Neural crest cell (in vitro differentiated cells): ENCODE measurements around the gene ARID4A. TPM values are rescaled to one million over a fixed set of nuclear protein-coding genes. Genes with fewer than 3 reads are reported as not detected.

ENCODE experiments used
- DNase-seq: peaks from one replicate; pipeline ENCODE4 v3.0.0; 2021; ENCODE audit warnings: low read depth, mixed read lengths, low spot score
- H3K27ac Mint-ChIP-seq: one replicate; pipeline ENCODE4 v1.8.0; 2021; ENCODE audit warnings: mild to moderate bottlenecking, mixed read lengths; ENCODE audit not compliant: unreplicated experiment
- H3K27me3 Mint-ChIP-seq: 2 replicates; pipeline ENCODE4 v1.8.0; 2021; ENCODE audit warnings: low read depth, mild to moderate bottlenecking, mixed read lengths
- H3K36me3 Mint-ChIP-seq: 2 replicates; pipeline ENCODE4 v1.8.0; 2021; ENCODE audit warnings: low read depth, mild to moderate bottlenecking, mixed read lengths
- H3K4me1 Mint-ChIP-seq: 2 replicates; pipeline ENCODE4 v1.8.0; 2021; ENCODE audit warnings: mixed read lengths
- H3K4me3 Mint-ChIP-seq: one replicate; pipeline ENCODE4 v1.8.0; 2021; ENCODE audit warnings: mild to moderate bottlenecking, mixed read lengths
- H3K9me3 Mint-ChIP-seq: 2 replicates; pipeline ENCODE4 v1.8.0; 2021; ENCODE audit warnings: mixed read lengths
- total RNA-seq: library from RNA; stranded (reverse); gene quantifications from 2 replicates; pipeline ENCODE4 v1.2.1, GENCODE V29; 2021
- TF ChIP-seq, protein P1 (sequence below): fragments of 200-600 bp; sonication (generic); conservative IDR thresholded peaks from 2 replicates; pipeline ENCODE4 v1.5.0; 2021; ENCODE audit warnings: antibody characterized with exemption, mild to moderate bottlenecking

The ARID4A gene
- total RNA-seq, 1 donor from 2014 or later: 30.5 TPM

DNA sequence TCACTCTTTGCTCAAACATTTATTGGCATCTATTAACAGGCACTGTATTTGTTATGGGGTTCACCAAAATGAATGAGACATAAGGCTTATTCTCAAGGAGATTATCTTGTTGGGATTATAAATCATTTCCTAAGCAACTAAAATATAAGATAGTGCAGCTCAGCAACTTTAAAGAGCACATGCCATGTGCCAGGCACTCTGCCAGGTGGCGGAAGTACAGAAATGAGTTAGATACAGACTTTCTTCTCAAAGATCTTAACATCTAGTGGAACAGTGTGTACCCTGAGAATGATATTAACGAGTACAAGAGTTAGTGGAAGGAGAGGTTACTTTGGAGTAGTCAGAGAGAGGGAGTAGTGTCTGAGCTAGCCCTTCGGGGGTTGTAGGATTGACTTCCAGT is 68.9 kb downstream of the ARID4A start:
- Mint-ChIP-seq H3K27ac (no peak overlapping the region), H3K4me3 (no peak overlapping the region), H3K27me3 (no peaks in the 10 kb centered on the region), H3K4me1 (no peaks in the 10 kb centered on the region), H3K36me3 (peaks cover 13% of the 10 kb centered on the region), H3K9me3 (no peaks in the 10 kb centered on the region)
- DNase-seq: no peak
- TF ChIP-seq, protein P1, sequence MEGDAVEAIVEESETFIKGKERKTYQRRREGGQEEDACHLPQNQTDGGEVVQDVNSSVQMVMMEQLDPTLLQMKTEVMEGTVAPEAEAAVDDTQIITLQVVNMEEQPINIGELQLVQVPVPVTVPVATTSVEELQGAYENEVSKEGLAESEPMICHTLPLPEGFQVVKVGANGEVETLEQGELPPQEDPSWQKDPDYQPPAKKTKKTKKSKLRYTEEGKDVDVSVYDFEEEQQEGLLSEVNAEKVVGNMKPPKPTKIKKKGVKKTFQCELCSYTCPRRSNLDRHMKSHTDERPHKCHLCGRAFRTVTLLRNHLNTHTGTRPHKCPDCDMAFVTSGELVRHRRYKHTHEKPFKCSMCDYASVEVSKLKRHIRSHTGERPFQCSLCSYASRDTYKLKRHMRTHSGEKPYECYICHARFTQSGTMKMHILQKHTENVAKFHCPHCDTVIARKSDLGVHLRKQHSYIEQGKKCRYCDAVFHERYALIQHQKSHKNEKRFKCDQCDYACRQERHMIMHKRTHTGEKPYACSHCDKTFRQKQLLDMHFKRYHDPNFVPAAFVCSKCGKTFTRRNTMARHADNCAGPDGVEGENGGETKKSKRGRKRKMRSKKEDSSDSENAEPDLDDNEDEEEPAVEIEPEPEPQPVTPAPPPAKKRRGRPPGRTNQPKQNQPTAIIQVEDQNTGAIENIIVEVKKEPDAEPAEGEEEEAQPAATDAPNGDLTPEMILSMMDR: no peak

DNA sequence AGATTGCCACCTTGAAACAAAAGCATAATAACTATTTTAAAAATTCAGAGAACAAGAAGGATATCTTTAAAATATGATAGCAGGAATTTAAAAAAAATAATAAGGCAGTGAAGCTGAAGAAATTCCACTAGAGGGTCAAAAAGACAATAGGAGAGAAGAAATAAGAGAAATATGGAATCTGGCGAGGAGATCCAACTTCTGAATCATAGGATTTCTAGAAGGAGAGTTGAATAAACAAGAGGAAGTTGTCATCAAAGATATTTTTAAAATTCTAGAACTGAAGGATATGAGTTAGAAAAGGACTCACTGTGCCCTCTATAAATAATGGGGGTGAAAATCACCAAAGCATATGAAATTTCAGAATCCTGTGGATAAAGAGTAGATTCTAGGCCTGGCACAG is 70.6 kb downstream of the ARID4A start:
- TF ChIP-seq, protein P1: no peak
- DNase-seq: no peak
- no peaks in the 10 kb centered on the region for H3K27me3 Mint-ChIP-seq
- no peak overlapping the region for H3K27ac Mint-ChIP-seq
- no peaks in the 10 kb centered on the region for H3K4me1 Mint-ChIP-seq
- H3K36me3 Mint-ChIP-seq: peaks cover 13% of the 10 kb centered on the region
- no peaks in the 10 kb centered on the region for H3K9me3 Mint-ChIP-seq
- H3K4me3 Mint-ChIP-seq: no peak overlapping the region

GRCh38 chr14:58376791-58377190 is 78.4 kb downstream of the ARID4A start:
- peaks cover 8% of the 10 kb centered on the region for H3K9me3 Mint-ChIP-seq

DNA sequence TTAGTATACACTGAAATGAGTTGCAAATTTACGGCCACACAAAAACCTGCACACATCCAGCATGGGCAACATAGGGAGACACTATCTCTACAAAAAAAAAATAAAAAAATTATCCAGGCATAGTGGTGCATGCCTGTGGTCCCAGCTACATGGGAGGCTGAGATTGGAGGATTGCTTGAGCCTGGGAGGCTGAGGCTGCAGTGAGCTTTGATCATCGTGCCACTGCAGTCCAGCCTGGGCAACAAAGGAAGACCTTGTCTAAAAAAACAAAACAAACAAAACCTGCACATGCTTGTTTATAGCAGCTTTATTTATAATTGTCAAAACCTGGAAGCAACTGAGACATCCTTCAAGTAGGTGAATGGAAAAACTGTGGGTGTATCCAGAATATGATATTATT is 92.5 kb downstream of the ARID4A start:
- H3K27ac Mint-ChIP-seq: no peak overlapping the region
- H3K4me1 Mint-ChIP-seq: peaks cover 4% of the 10 kb centered on the region
- H3K4me3 Mint-ChIP-seq: no peak overlapping the region
- peaks cover 3% of the 10 kb centered on the region for H3K36me3 Mint-ChIP-seq
- TF ChIP-seq, protein P1: no peak
- H3K27me3 Mint-ChIP-seq: no peaks in the 10 kb centered on the region
- no peak for DNase-seq
- H3K9me3 Mint-ChIP-seq: peaks cover 3% of the 10 kb centered on the region

More at GRCh38 chr14:58376791-58377190, 78.4 kb downstream of the ARID4A start:
- no peak overlapping the region for H3K27ac Mint-ChIP-seq
- H3K4me3 Mint-ChIP-seq: no peak overlapping the region
- no peaks in the 10 kb centered on the region for H3K27me3 Mint-ChIP-seq
- DNase-seq: no peak
- TF ChIP-seq, protein P1: no peak
- peaks cover 26% of the 10 kb centered on the region for H3K36me3 Mint-ChIP-seq
- H3K4me1 Mint-ChIP-seq: no peaks in the 10 kb centered on the region

DNA sequence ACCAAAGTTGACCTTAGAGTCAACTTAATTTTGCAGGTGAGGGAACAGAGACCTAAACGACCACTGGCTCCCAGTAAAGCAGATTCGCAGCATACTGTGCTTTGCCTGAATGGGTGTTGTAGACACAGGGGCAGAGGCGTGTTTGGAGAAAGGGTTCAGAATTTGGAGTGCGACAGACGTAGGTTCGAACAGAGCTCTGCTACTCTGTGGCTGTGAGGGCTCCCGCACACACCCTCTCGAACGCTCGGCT is 97.1 kb downstream of the ARID4A start:
- H3K4me3 Mint-ChIP-seq: peak overlapping the region; percentile 69
- no peak for DNase-seq
- H3K36me3 Mint-ChIP-seq: peaks cover 3% of the 10 kb centered on the region
- H3K9me3 Mint-ChIP-seq: no peaks in the 10 kb centered on the region
- no peaks in the 10 kb centered on the region for H3K27me3 Mint-ChIP-seq
- H3K4me1 Mint-ChIP-seq: peaks cover 22% of the 10 kb centered on the region
- H3K27ac Mint-ChIP-seq: no peak overlapping the region
- TF ChIP-seq, protein P1: no peak
